Left renal pelvis (tissue), 4 donors: ENCODE measurements around the gene VAMP4. TPM values are rescaled to one million over a fixed set of nuclear protein-coding genes. Genes with fewer than 3 reads are reported as not detected.
"Not testable (repeated sequence)": the region's sequence is repeated elsewhere in the genome, so short reads cannot be mapped to it uniquely, and the experiment has no call there.

Source experiments
- DNase-seq, 4 donors: peaks; one replicate each; pipeline ENCODE4 v3.0.0-alpha.2; 2013; ENCODE audit warnings: low read depth in 4 of 4, low spot score in 3 of 4
- polyA plus RNA-seq, 4 donors: library from polyadenylated mRNA; unstranded; fragments of 120-200 nt; gene quantifications; one replicate each; pipeline ENCODE4 v1.2.1, GENCODE V29; 2013; ENCODE audit not compliant: insufficient read length in 4 of 4

The VAMP4 gene
- polyA plus RNA-seq, 4 donors, result 16.6 to 19.3 (median 17.3) TPM

DNA sequence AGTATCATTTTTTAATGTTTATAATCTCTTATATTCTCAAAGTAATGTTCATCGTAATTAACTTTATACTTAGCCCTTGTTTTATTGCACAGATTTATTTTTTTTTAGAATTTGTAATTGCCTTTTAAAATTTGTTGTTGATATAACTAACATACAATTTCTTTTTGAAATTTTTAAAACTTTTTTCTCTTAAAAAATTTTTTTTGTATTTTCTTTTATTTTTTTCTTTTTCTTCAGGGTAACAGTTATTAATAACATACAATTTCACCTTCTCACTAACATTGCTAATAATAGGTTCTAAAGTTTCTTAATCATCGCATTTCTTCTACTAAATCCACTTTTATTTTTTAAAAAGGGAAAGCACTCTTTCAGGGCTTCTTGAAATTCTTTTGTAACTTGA is 11.3 kb upstream of the VAMP4 start:
- no peak for DNase-seq

DNA sequence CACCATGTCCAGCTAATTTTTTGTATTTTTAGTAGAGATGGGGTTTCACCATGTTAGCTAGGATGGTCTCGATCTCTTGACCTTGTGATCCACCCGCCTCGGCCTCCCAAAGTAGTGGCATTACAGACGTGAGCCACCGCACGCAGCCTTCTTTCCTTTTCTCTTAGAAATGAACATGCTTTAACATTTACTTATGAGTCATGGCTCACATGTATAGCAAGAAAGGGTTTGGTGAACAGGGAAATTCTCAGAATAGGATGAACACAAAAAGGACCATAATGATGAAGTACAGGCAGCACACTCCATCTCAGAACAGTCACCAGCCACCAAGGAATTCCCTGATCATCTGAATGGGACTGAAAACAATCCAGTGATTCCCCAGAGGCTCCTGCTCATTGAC is 9.4 kb upstream of the VAMP4 start:
- DNase-seq, result no peak

DNA sequence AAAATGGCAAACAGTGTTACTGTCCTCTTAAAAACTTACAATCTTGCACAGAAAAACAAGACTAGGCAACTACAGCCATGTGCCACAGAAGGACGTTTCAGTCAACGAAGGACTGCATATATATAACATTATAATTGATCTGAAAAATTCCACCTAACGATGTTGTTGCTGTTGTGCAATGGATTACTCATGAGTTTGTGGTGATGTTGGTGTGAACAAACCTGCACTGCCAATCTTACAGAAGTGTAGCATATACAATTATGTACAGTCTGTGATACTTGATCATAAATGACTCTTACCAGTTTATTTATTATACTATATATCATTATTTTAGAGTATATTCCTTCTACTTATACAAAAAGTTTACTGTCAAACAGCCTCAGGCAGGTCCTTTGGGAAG is 6.8 kb upstream of the VAMP4 start:
- DNase-seq, result no peak

DNA sequence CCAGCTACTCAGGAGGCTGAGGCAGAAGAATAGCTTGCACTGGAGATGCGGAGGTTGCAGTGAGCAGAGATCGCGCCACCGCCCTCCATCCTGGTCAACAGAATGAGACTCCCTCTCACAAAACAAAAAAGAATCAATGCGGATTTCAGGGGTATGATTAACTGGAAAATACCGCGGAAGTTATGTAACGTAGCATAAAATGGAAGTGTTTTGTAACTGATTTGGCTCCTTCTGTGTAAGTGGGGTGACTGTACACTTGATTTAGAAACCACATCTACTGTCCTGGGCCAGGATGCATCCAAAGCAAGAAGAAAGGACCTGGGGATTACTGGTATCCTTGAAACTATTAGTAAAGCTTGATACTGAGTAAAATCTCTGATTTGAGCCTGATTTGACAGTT is 3.1 kb upstream of the VAMP4 start:
- no peak for DNase-seq

DNA sequence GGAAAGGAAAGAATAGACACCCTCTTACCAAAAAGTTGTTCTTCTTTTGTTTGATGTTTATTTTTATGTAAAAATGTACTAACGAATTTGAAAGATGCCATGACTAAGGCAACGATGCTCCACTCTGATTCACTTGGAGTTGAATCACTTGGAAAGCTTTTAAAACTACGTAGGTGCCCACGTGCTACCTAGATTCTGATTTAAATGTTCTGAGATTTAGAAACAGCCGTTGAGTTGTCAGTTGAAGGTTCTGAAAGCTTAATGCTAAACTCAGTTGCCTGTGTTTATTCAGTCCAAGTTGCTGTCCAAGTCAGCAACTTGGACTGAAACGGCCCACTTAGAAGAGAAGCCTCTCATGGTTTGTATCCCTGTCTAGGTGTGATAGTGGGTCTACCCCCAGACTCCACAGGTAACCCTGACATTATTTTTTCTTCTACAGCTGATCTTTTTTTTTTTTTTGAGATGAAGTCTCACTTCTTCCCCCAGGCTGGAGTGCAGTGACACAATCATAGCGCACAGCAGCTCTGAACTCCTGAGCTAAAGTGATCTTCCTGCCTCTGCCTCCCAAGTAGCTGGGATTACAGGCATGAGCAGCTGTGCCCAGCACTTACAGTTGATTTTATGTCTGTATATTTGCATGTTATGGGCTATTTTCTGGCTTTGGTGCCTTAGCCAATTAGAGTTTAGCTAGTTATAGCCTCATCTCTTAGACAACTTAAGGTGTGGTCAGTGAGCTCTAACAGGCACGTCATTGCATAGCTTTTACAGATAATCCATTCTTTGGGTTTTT is 1.4 kb upstream of the VAMP4 start:
- peak in 3 of 4 donors; percentile 6 to 16 (median 14) for DNase-seq

DNA sequence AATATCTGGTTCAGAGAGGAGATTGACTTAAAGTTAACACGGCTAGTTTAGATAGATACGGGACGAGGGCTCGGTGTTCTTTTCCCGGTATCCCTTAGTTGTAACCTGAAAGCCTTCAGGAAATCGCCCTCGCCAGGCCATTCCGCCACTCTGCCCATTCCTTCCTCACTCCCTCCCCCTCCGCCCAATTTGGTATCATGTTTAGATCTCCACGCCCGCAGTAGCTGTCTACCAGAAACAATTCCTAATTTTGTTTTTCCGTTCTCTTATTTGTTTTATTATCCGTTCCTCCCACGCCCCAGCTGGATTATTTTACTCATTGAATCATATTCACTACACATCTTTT is 685 bp upstream of the VAMP4 start:
- DNase-seq, result peak in 3 of 4 donors; percentile 31 to 46 (median 32)

DNA sequence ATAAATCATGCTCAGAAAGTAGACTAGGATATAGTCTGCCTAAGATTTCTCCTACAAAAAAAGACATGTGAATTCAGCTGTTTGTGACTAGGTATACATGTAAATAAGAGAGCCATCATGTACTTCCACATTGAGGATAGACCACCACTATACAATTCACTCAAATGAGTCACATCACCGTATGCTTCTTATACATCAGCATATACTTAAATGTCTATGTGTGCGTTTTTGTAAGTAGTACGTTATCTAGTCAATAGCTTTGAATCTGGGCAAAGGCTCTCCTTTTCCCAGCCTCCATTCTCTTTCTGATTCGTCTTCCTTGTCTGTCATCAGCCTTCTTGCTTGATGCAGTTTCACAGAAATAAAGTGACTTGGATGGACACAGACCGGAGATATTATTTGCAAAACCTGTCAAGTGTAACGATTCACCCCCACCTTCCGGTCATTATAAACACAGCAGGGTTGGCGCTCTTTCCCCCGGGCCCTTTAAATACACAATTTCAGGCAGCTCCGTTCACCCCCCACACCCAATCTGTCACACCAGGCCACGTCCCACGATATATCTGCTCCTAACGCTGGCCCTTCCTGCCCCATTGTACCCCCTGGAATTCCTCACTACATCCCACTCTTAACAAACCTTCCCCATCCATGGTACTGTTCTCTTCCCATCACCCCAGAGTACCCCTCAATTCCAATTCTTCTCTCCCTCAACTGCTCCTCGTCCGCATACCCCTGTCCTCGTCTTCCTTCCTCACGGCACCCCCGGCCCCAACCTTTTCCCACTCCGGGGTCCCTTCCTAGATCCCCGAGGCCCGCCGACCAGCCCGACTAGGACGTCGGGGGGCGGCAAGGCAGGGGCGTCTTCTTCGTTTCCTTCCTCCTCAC is 636 bp downstream of the VAMP4 start:
- peak; percentile 14 to 22 (median 20) for DNase-seq

DNA sequence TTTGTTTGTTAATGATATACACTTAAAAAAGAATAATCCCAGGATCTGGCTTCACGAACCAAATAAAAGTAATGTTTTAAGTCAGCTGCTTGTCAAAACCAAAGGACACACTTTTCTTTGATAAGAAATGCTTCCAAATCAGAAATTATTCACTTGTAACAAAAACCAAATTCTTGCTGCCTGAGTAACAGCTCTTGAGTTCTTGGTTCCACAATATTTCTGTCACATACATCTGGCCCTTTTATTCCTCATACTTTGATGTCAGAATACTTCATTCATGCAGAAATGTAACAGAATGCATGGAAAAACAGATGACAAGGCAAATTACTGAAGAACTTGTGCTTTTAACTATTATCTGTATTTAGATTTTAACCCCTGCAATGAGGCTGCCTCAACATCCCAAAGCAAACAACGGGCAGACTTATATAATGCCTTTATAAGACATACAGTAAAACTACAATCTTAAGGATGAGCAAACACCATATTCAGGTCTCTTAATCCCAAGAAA is 1.5 kb downstream of the VAMP4 start:
- DNase-seq, result no peak

DNA sequence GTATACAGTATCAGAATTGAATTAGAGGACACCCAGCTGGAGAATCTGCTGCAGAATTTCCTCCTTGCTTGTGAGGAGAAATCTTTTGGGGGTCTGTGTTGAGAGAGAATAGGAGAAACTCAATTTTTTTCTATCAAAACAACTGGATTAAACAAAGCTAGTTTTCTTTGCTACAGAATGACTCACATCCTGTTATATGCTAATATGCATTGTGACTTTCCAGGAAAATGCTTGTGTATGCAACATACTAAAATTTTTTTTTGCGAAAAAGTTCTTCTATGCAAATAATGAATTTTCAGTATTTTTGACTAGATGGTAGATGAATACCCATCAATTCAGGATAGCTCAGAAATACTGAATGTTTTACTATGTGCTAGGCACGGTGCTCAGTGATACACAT is 2.2 kb downstream of the VAMP4 start:
- DNase-seq, result no peak

DNA sequence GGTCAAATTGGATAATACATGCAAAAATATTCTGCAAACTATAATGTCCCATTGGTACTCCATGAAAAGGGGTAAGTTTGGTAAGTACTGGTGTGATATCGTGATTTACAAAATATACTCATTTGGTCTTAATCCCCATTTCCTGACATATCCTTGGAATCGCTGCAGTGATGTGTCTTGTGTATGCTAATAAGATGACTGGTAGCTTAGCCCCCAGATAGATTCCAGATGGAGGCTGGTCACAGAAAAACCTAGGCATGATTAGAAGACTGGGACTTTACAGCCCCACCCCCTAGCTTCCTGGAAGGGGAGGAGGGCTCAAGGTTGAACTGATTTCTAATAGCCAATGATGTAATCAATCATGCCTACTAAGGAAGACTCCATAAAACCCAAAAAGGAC is 3.0 kb downstream of the VAMP4 start:
- no peak for DNase-seq

DNA sequence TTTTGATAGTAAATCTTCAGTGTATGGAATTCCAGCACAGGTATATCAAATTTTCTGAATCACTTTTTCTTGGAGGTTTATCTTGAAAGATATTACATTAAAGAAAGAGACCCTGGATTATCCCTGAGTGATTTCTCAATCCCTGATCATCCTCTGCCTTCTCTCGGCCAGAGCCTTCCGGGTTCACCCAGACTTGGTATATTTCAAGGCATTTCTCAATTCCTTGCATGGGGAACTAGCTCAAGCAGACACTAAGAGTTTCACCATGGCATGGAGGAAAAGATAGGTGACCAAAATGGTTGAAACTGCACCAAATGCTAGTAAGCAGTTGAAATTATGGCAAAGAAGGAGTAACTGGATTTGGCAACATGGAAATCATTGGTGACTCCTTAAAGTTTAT is 5.7 kb downstream of the VAMP4 start:
- no peak for DNase-seq

DNA sequence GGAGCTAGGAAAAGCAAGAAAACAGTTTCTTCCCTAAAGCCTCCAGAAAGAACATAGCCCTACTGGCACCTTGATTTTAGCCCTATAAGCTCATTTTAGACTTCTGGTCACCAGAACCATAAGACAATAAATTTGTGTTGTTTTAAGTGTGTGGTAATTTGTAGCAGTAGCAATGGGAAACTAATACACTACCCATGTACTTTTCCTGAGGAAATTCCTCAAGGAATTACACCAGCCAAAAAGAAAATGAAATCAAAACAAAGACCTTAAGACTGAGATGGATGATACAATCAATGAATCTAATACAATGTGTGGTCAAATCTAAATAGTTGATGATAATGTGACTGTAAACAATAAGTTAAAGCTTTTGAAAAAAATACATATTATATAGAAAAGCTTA is 11.8 kb downstream of the VAMP4 start:
- no peak for DNase-seq

DNA sequence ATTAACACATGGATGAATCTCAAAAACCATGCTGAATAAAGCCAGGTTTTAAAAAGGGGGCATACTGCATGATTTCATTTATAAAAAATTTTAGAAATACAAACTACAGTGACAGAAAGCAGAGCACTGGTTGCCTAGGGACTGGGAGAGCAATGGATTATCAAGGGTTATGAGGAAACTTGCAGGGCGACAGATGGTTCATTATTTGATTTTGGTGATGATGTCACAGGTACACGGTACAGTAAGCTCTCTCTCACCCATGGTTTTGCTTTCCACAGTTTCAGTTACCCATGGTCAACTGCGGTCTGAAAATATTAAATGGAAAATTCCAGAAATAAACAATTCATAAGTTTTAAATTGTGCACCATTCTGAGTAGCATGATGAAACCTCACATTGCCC is 14.1 kb downstream of the VAMP4 start:
- no peak for DNase-seq

DNA sequence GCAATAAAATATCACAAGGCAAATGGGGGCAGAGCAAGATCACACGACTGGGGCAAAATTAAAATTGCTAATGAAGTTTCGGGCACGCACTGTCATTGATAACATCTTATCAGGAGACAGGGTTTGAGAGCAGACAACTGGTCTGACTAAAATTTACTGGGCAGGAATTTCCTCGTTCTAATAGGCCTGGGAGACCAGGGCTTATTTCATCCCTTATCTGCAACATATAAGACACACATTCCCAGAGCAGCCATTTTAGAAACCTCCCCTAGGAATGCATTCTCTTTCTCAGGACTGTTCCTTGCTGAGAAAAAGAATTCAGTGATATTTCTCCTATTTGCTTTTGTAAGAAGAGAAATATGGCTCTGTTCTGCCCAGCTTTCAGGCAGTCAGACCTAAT is 18.7 kb downstream of the VAMP4 start:
- not testable (repeated sequence) for DNase-seq

DNA sequence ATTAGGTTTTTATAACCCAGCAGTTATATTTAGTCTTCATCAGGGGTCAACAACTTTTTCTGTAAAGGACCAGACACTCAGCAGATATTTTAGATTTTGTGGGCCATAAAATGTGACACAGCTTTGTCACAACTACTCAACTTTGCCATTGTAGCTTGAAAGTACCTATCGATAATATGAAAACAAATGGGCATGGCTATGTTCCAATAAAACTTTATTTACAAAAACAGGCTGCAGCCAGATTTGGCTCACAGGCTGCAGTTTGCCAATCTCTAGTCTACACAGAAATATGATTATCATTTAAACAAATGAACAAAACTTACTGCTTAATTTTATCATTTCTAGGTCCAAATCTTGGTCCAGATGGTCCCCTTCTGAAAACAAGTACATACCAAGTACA is 23.0 kb downstream of the VAMP4 start:
- no peak for DNase-seq

DNA sequence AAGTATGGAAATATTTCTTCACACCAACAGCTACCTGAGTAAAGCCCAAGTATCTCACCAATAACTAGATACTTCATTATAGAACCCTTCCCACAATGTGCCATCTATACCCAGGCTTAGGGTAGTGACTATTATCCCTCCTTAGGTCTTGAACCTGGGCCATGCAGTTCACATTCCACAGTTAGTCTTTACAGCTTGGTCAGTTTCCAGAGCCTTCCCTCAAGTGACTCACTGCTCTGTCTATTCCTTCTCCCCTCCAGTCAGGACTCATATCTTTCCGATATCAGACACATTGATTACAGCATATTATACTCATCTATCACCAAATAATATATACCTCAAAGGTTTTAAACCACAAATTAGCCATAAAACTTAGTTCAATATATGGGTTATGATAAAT is 23.6 kb downstream of the VAMP4 start:
- DNase-seq, result no peak

DNA sequence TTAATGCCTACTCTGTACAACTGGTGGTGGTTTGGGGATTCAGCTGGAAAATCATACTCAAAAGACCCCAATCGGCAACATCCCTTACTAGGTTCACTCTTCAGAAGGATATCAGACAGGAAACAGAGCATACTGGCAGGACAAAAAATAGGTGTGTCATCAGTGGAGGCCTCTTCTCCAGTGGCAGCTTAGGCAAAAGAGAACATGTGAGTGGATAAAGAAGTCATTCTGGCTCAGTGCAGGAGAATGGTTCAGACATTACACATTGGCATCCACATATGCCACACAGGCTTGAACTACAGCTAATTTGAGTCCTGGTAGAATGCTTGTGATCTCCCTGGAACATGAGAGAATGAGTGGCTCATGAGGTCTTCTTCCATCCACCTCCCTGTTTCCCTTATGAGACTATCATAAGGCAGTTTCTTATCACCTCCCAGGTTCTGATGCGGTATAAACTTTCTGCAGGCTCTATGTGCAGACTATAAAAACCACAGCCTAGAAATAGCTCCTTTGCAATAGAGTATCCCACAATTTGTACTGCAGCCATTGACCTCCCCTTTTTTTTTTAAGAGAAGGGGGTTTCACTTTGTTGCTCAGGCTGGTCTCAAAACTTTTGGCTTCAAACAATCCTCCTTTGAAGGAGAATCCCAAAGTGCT is 24.7 kb downstream of the VAMP4 start:
- no peak for DNase-seq

DNA sequence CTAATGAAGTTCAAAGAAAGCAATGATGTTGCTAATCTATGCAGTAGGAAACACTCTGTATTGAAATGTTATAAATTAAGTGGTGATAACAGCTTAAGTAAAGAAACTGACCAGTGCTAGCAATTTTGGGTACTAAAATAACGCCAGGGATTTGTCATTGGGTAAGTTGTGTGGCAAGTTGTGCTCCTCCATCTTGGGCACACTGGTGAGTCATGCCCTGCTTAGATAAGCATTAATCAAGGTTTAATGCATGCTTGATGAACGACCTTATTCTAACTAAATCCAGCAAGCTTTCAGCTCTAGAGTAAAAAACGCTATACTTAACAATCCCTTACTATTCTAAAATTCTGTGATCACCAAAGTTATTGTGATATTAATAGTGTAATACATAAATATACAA is 25.2 kb downstream of the VAMP4 start:
- no peak for DNase-seq

DNA sequence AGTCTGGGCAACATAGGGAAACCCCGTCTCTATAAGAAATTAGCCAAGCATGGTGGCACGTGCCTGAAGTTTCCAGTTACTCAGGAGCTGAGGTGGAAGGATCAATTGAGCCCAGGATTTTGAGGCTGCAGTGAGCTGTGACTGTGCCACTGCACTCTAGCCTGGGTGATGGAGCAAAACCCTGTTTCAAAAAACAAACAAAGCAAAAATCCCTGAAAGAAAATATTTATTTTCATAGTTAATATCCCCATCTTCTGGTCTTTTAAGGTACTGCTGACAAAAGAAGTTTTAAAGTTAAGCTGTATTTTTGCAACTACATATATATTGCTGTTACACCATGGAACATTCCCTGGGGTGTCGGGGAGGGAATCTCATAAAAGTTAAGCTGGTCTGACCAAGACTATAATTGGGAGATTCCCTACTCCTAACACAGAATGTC is 26.0 kb downstream of the VAMP4 start:
- peak in 3 of 4 donors; percentile 12 to 19 (median 18) for DNase-seq

DNA sequence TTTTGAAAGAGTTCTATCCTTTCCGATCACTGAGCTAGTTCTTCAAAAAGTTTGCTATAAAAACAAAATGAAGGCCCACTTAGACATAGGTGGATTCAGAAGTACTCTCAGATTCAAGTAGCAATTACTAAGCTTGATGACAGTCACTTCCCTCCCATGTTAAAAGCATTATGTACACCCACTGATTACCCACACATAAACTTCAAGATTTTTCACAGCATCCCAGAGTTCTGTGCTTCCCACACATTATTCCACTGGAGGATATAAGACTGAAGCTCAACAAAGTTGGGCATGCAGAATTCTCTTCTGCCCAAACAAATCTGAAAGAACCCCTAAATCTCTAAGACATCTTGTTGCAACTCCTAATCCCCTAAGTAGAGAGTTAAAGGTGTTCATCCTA is 29.5 kb downstream of the VAMP4 start:
- no peak for DNase-seq

DNA sequence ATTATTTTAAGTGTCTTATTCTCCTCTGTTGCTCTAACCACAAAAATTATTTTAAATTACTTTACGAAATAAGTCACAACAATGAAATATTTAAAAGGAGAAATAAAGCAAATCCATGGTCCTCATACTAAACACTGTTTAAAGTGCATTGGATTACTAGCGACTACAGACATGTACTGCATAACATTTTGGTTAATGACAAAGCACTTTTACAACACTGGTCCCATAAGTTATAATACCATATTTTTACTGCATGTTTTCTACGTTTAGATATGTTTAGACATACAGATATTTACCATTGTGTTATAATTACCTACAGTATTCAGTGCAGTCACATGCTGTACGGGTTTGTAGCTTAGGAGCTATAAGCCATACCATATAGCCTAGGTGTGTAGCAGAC is 30.2 kb downstream of the VAMP4 start:
- DNase-seq, result no peak
